NCI-H460 (cell line): ENCODE measurements around the gene FAAP20. TPM values are rescaled to one million over a fixed set of nuclear protein-coding genes. Genes with fewer than 3 reads are reported as not detected.

ENCODE experiments used
- DNase-seq: peaks from one replicate; pipeline ENCODE4 v3.0.0-alpha.2; 2016; ENCODE audit warnings: low read depth; ENCODE audit errors: extremely low read depth
- total RNA-seq: library from RNA; depleted of rRNA; stranded (reverse); fragments of >200 nt; shearing (Covaris generic); gene quantifications from 2 replicates; pipeline ENCODE4 v1.2.3, GENCODE V29; 2014

The FAAP20 gene
- total RNA-seq, 1 experiment from 2014 or later, result 29.1 TPM

DNA sequence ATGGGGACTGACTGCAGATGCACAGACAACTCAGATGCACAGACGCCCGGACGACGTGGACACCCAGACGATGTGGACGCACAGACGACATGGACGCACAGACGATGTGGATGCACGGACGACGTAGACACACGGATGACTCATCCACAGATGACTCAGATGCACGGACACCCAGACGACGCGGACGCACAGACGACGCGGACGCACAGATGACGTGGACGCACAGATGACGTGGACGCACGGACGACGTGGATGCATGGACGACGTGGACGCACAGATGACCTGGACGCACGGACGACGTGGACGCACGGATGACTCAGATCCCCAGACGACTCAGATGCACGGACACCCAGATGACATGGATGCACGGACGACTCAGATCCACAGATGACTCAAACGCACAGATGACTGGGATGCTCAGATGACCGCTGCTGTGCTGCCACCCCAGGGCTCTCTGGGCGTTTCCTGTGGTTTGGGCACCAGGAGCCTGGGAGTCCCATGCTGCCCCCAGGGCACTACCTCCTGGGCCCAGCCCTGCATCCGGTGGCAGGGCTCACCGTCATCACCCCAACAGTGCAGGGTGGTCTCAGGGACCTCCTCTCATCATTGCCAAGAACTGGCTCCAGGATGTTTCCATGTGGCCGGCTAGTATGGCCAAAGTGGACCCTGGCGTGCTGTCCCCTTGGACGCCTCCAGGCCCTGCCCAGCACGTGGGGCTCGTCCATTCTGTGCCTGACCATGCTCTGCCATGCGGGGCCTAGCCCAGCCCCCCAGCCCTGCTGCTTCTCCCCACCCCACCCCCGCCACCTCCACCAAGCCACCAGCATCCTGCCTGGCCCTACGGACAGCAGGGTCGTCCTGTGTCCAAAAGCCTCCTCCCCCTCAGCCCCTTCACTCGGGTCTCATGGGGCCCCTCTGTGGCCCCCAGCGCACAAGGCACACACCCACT is 14.0 kb downstream of the FAAP20 start:
- no peak for DNase-seq

GRCh38 chr1:2179283-2180013 is 15.1 kb downstream of the FAAP20 start:
- DNase-seq, result no peak

DNA sequence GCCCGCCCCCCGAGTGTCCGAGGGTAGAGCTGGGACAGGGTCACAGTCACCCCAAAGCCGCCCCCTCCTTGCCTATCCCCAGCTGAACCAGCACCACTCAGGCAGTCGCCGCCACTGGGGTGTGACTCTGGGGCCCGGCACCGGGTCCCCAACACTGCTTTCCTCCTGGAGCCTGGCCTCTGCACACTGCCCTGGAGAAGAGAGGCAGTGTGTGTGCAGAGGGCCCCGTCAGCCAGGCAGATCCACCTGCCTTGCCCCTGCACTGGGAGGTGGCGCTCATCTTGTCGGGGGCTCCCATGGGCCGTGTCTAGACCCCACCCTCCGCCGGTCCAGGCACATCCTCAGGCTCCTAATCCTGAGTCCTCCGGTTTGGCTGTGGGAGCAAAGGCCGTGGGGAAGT is 15.7 kb downstream of the FAAP20 start:
- no peak for DNase-seq

DNA sequence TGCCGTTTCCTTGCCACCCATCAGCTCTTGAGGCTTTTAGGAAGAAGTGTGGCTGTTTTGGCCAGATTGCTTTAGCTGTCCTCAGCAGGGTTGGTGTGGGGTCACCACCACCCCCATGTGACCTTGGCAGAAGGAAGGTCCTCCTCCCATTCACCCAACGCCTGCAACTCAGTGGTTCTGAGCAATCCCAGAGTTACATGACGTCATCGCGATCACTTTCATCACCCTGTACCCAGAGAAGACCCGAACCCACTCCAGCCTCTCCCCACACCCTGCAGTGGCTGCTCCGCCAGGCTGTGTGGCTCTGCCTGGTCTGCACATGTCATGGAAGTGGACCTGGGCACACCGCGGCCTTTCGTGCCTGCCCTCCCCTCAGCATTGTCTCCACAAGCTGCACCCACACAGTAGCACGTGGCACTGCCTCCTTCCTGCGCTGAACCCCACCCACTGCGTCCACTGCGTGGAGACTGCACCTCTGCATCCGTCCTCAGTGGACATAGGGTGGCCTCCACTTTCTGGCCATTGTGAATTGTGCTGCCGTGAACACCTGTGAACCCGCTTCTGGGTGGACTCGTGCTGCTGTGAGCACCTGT is 16.5 kb downstream of the FAAP20 start:
- DNase-seq, result no peak

DNA sequence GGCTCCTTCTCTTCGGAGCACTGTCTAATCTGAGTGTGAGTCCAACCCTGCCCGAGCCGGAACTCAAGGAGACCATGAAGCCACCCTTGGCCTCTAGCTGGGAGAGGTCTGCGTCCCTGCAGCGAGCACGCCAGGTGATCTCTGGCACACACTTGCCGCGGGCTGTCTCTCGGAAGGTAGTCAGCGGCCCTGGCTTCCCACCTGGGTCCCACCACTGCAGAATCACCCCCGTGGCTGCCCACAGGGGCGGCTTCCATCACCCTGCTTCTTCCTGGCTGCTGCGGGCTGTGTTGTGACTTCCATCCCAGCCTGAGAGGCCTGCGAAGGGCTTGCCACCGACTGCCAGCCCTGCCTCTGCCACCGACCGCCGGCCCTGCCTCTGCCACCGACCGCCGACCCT is 17.0 kb downstream of the FAAP20 start:
- no peak for DNase-seq

- DNase-seq, result no peak
These were observed 18.0 kb downstream of the FAAP20 start for GRCh38 chr1:2176615-2177014.

- DNase-seq, result no peak
These were observed 18.7 kb downstream of the FAAP20 start for GRCh38 chr1:2175681-2176454.

DNA sequence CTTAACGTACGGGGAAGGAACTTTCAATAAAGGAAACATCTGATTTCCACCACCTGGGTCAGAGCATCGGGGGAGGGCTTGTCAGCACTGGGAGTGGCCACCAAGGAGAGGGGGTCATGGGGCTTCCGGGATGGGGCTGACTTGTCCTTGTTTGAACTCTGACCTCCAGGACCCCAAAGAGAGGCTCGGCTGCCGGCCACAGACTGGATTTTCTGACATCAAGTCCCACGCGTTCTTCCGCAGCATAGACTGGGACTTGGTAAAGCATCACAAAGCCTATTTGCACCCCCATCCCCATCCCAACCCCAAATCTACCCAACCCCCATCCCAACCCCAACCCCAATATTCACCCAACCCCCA is 19.5 kb downstream of the FAAP20 start:
- DNase-seq, result no peak

- DNase-seq, result peak; percentile 30
These were observed 20.1 kb downstream of the FAAP20 start for GRCh38 chr1:2174348-2175054.

DNA sequence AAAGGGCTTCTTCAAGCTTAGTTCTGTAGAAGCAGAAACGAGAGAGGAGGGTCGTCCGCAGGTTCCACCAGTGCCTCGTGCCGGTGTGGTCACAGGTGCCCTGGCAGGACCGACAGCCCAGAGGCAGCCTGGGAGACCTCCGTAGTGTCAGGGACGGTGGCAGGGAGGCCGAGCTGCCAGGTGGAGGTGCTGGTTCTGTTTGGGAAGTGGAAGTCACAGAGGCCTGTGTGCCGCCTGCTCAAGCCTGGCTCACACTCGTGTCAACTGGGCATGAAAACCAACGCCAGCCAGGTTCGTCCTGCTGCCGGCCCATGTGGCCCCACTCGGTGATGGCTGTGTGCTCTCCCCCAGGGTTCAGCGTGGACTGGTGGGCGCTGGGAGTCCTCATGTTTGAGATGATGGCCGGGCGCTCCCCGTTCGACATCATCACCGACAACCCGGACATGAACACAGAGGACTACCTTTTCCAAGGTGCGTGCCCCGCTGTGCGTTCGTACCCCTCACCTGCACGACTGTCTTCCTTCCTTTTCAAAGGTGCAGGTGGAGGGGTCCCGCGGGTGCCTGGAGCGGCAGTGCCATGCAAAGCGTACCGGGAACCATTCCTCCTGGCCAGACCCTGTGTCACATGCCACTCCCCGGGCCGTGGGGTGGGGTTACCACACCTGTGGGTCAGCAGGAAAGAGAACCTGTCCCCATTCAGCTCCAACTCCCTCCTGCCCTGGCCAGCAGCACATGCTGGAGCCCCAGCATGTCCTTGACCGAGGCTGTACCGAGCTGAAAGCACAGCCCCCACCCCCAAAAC is 20.8 kb downstream of the FAAP20 start:
- no peak for DNase-seq

GRCh38 chr1:2172551-2173146 is 21.9 kb downstream of the FAAP20 start:
- DNase-seq, result no peak

GRCh38 chr1:2172012-2172411 is 22.6 kb downstream of the FAAP20 start:
- DNase-seq, result no peak

GRCh38 chr1:2170211-2170610 is 24.4 kb downstream of the FAAP20 start:
- DNase-seq, result no peak

DNA sequence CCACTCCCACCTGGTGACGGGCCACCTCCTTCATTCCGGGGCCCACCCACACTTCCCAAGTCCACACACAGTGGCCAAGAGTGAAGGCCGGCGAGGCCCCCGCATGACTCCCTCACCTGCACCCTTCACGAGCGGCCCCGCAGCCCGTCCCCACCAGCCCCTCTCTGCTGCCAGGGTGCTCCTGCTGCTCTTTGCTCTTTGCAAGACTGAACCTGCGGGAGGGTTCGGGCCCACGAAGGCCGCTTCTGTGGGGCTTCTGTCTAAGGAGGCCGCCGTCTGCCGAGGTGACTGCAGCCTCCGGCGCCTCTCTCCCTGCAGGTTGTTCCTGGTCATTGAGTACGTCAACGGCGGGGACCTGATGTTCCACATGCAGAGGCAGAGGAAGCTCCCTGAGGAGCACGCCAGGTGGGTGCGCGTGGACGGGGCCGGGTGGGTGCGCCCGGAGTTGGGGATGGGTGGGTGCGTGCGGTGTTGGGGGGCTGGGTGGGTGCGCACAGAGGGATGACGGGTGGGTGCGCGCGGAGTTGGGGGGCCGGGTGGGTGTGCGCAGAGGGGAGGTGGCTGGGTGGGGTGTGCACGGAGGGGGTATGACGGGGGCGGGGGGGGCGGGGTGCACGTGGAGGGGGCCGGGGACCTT is 25.3 kb downstream of the FAAP20 start:
- no peak for DNase-seq

- DNase-seq, result no peak
These were observed 26.0 kb downstream of the FAAP20 start for GRCh38 chr1:2168535-2168934.

DNA sequence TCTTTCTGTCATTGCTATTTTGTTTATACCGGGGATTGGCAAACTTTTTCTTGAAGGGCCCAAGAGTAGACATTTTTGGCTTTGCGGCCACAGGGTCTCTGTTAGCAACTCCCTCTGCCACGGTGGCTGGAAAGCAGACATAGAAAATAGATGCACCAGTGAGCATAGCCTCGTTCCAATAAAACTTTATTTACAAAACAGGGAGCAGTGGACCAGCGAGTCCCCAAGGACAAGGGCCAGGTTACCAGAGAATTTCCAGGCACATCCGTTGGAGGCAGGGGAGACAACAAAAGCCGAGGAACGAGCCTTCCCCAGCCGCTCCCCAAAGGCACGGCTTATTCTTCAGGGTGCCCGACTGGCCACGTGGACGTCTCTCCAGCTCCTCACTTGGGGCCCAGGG is 26.5 kb downstream of the FAAP20 start:
- no peak for DNase-seq

DNA sequence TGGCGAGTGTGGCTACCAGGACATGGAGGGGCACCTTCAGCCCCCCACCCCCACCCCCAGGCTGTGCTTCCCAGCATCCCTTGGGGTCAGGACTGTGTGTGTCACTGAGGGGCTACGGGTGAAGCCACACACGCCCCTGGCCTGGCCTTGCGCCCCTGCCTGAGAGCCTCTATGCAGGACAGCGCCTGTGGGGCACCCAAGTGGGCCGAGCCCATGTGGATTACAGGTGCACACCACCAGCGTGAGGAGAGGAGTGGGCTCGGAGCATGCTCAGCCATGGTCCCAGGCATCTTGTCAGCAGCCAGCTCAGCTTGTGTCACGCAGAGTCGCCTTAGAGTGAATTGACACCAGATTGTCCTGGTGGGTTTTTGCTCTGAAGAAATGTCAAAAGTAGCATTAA is 27.9 kb downstream of the FAAP20 start:
- no peak for DNase-seq

GRCh38 chr1:2166254-2166653 is 28.3 kb downstream of the FAAP20 start:
- DNase-seq, result no peak
